Activated CD4-positive, alpha-beta T cell treated with anti-CD3 and anti-CD28 coated beads for 1 hour (primary cell): ENCODE results near the gene PDLIM7.

ENCODE experiments used
- DNase-seq: peaks from one replicate; pipeline ENCODE4 v3.0.0-alpha.2; 2020

Gene PDLIM7

GRCh38 chr5:177455661-177456590 lies 41.5 kb downstream of the PDLIM7 start:
- DNase-seq: peak; percentile 90

- DNase-seq: peak; percentile 89
Measured at GRCh38 chr5:177455036-177455660, 42.3 kb downstream of the PDLIM7 start.

GRCh38 chr5:177454397-177455035 lies 42.9 kb downstream of the PDLIM7 start:
- DNase-seq: peak; percentile 90

GRCh38 chr5:177453852-177454396 lies 43.5 kb downstream of the PDLIM7 start:
- no peak for DNase-seq

- DNase-seq: no peak
Measured at GRCh38 chr5:177452688-177453638, 44.4 kb downstream of the PDLIM7 start.

- DNase-seq: no peak
Measured at GRCh38 chr5:177450667-177451424, 46.6 kb downstream of the PDLIM7 start.

GRCh38 chr5:177449140-177450061 lies 48.0 kb downstream of the PDLIM7 start:
- no peak for DNase-seq

GRCh38 chr5:177448244-177448950 lies 49.0 kb downstream of the PDLIM7 start:
- no peak for DNase-seq

- no peak for DNase-seq
Measured at GRCh38 chr5:177447611-177448243, 49.7 kb downstream of the PDLIM7 start.

- peak; percentile 56 for DNase-seq
Measured at GRCh38 chr5:177447066-177447610, 50.3 kb downstream of the PDLIM7 start.

- DNase-seq: peak; percentile 59
Measured at GRCh38 chr5:177446200-177447065, 51.0 kb downstream of the PDLIM7 start, which contains the start of gene PRR7. TSS of gene PRR7 (plus strand) at chr5:177446814. CDS start at chr5:177455068, 8,254 bp downstream.

GRCh38 chr5:177445917-177446199 lies 51.5 kb downstream of the PDLIM7 start:
- no peak for DNase-seq

- no peak for DNase-seq
Measured at GRCh38 chr5:177445052-177445916, 52.1 kb downstream of the PDLIM7 start.

- DNase-seq: no peak
Measured at GRCh38 chr5:177444106-177445051, 53.0 kb downstream of the PDLIM7 start.

- DNase-seq: no peak
Measured at GRCh38 chr5:177443144-177443983, 54.0 kb downstream of the PDLIM7 start.
